Endothelial cell of umbilical vein (primary cell): ENCODE results near the gene MCHR1. TPM values are rescaled to one million over a fixed set of nuclear protein-coding genes. Genes with fewer than 3 reads are reported as not detected.
A peak's percentile ranks its signal among the peaks of the same experiment; 100 is the strongest.

Experiments
- BruUV-seq: library from RNA; stranded (reverse); fragments of 400-500 nt; replicated peaks from 2 replicates; lab custom pipeline; 2021; lab: Mats Ljungman, UMichigan
- CTCF ChIA-PET: fragments of 300-600, 350-600 bp; sonication (Branson Sonifier 250); formaldehyde crosslinking; loops from one replicate; lab custom pipeline; 2021; ENCODE audit warnings: antibody characterized with exemption, inconsistent platforms; lab: Charles Lee
- POLR2A ChIA-PET: fragments of 300-600, 350-600 bp; sonication (Branson Sonifier 250); formaldehyde crosslinking; loops from one replicate; lab custom pipeline; 2021; ENCODE audit warnings: antibody characterized with exemption, inconsistent platforms; lab: Charles Lee
- DNase-seq: peaks from one replicate; pipeline ENCODE4 v3.0.0-alpha.2; 2011; ENCODE audit warnings: low read depth, low spot score
- FAIRE-seq: peaks from 2 replicates; lab custom pipeline; 2011; peaks lifted over from hg19 to GRCh38; lab: Jason Lieb, UNC
- H2AFZ ChIP-seq: 2 replicates; pipeline ENCODE4 v1.6.0; 2012; ENCODE audit warnings: low read depth, low read length, control low read depth, inconsistent platforms
- H3K27ac ChIP-seq: 2 replicates; pipeline ENCODE4 v1.5.1; 2011; ENCODE audit warnings: low read depth, mild to moderate bottlenecking, control low read depth, low read length, moderate library complexity; ENCODE audit not compliant: insufficient read depth
- H3K27me3 ChIP-seq, 2 experiments: 2 replicates each; pipeline versions ENCODE4 v1.6.0 to v1.6.1; 2011; ENCODE audit warnings: low read length in 2 of 2, mixed read lengths in 1 of 2; ENCODE audit not compliant: control insufficient read depth in 2 of 2, insufficient read depth in 2 of 2
- H3K36me3 ChIP-seq, 2 experiments: 2 replicates in 1 of 2; 3 replicates in 1 of 2; pipeline ENCODE4 v1.5.1; 2011; ENCODE audit warnings: low read length in 2 of 2, mild to moderate bottlenecking in 1 of 2, moderate library complexity in 1 of 2; ENCODE audit not compliant: control insufficient read depth in 2 of 2, insufficient read depth in 2 of 2; ENCODE audit errors: extremely low read depth in 1 of 2
- H3K4me1 ChIP-seq: 3 replicates; pipeline ENCODE4 v1.5.1; 2011; ENCODE audit warnings: mild to moderate bottlenecking, low read length; ENCODE audit not compliant: control insufficient read depth, insufficient read depth; ENCODE audit errors: extremely low read depth
- H3K4me2 ChIP-seq: 2 replicates; pipeline ENCODE4 v1.6.1; 2011; ENCODE audit warnings: low read length, control low read depth, mixed read lengths; ENCODE audit not compliant: insufficient read depth
- H3K4me3 ChIP-seq, 3 experiments: fragments of 200-600 bp in 1 of 3; sonication (generic), shearing (Covaris generic) in 1 of 3; replicated peaks in 1 of 3; 2 replicates each; pipeline ENCODE4 v1.5.1; 2011 to 2016; ENCODE audit warnings: control low read depth in 3 of 3, low read length in 3 of 3, mild to moderate bottlenecking in 2 of 3, inconsistent platforms in 1 of 3, low read depth in 1 of 3, moderate library complexity in 1 of 3; ENCODE audit not compliant: insufficient read depth in 1 of 3
- H3K79me2 ChIP-seq: 2 replicates; pipeline ENCODE4 v1.6.0; 2012; ENCODE audit warnings: low read length, inconsistent platforms; ENCODE audit not compliant: control insufficient read depth, insufficient read depth
- H3K9ac ChIP-seq: replicated peaks from 2 replicates; pipeline ENCODE3; 2011; ENCODE audit warnings: low read length, control low read depth; ENCODE audit not compliant: insufficient read depth; ENCODE audit errors: extremely low read depth
- H3K9me1 ChIP-seq: replicated peaks from 3 replicates; pipeline ENCODE4 v1.6.0; 2011; ENCODE audit warnings: mild to moderate bottlenecking, low read length; ENCODE audit not compliant: control insufficient read depth, insufficient read depth; ENCODE audit errors: extremely low read depth
- H3K9me3 ChIP-seq: replicated peaks from 2 replicates; pipeline ENCODE4 v1.5.1; 2012; ENCODE audit warnings: low read length, inconsistent platforms; ENCODE audit not compliant: control insufficient read depth, insufficient read depth
- H4K20me1 ChIP-seq: replicated peaks from 2 replicates; pipeline ENCODE3; 2011; ENCODE audit warnings: mild to moderate bottlenecking, low read length; ENCODE audit not compliant: control insufficient read depth, insufficient read depth; ENCODE audit errors: extremely low read depth
- EZH2 ChIP-seq: IDR thresholded peaks from 2 replicates; pipeline ENCODE4 v1.6.1; 2012; ENCODE audit warnings: borderline replicate concordance, low read depth, mild to moderate bottlenecking, moderate library complexity, low read length, inconsistent platforms; ENCODE audit not compliant: severe bottlenecking
- FOS ChIP-seq: IDR thresholded peaks from 2 replicates; pipeline ENCODE4 v1.6.1; 2011; ENCODE audit warnings: mild to moderate bottlenecking, low read length, moderate library complexity, borderline replicate concordance; ENCODE audit not compliant: insufficient read depth
- GATA2 ChIP-seq: IDR thresholded peaks from 2 replicates; pipeline ENCODE4 v1.7.0; 2011; ENCODE audit warnings: low read depth, mild to moderate bottlenecking, moderate library complexity, mixed read lengths, low read length; ENCODE audit not compliant: insufficient read length, insufficient read depth
- JUN ChIP-seq: IDR thresholded peaks from 2 replicates; pipeline ENCODE4 v1.6.1; 2011; ENCODE audit warnings: borderline replicate concordance, low read depth; ENCODE audit not compliant: insufficient read length, insufficient read depth
- MAX ChIP-seq: IDR thresholded peaks from 2 replicates; pipeline ENCODE4 v1.6.1; 2011; ENCODE audit not compliant: insufficient read depth, insufficient read length
- MYC ChIP-seq: IDR thresholded peaks from one replicate; pipeline ENCODE4 v1.6.1; 2011; ENCODE audit warnings: mild to moderate bottlenecking, low read depth, low read length
- POLR2A ChIP-seq: IDR thresholded peaks from 2 replicates; pipeline ENCODE4 v1.6.1; 2012; ENCODE audit warnings: low read depth, mild to moderate bottlenecking, control low read depth, low read length
- dilution Hi-C: fragments of 300-500 bp; cut with MboI; formaldehyde crosslinking; loops from one replicate; pipeline ENCODE4 v1.15.0; 2019; ENCODE audit warnings: low sequenced_read_pairs; ENCODE audit not compliant: extremely low pct_ligation_motif_present
- intact Hi-C: fragments of 100-400 bp; cut with micrococcal nuclease; formaldehyde crosslinking; loops from one replicate; pipeline ENCODE4 v1.10.0; 2022
- polyA plus RNA-seq, 4 experiments: library from polyadenylated mRNA; depleted of rRNA in 3 of 4; stranded (reverse) in 3 of 4; unstranded in 1 of 4; fragments of >200 nt; gene quantifications; 2 replicates each; pipeline versions ENCODE4 v1.2.1 to v1.2.3, GENCODE V29; 2011 to 2012; ENCODE audit warnings: missing spikeins in 1 of 4
- total RNA-seq: library from RNA; stranded (reverse); gene quantifications from 2 replicates; pipeline ENCODE4 v1.2.3, GENCODE V29; 2021
- TF ChIP-seq, protein P1 (sequence below), 2 donors: IDR thresholded peaks; 1 replicate in 1 of 2; 2 replicates in 1 of 2; pipeline ENCODE4 v1.5.1; 2011; ENCODE audit warnings: low read length in 2 of 2, mild to moderate bottlenecking in 2 of 2, moderate library complexity in 2 of 2, control low read depth in 1 of 2, inconsistent platforms in 1 of 2, low read depth in 1 of 2; ENCODE audit not compliant: insufficient read depth in 1 of 2; ENCODE audit errors: extremely low read depth in 1 of 2

The MCHR1 gene
- total and polyA plus RNA-seq, 2 donors (not counting 3 experiments of a cell fraction or from before 2014, with no cell fraction given): not detected

GRCh38 chr22:40635940-40636379 is 43.3 kb upstream of the MCHR1 start:
- ChIA-PET CTCF (interaction anchor here (1.2 to 4.9 kb wide), 4 partner anchors 11 to 199 kb away, joined by 3 to 29 read pairs (median 12); no protein-coding TSS in a partner anchor), POLR2A (interaction anchor here (1.0 kb wide), 1 partner anchor 199 kb away, joined by 4 read pairs; no protein-coding TSS in a partner anchor)
- DNase-seq (peak; percentile 32), FAIRE-seq (no peak)
- Histone ChIP-seq H3K9ac (peak overlapping the region; percentile 81), H3K4me2 (peak overlapping the region; percentile 94), H3K27me3 (no peaks in the 10 kb centered on the region), H4K20me1 (peaks cover 3% of the 10 kb centered on the region), H3K9me1 (no peaks in the 10 kb centered on the region), H3K9me3 (no peaks in the 10 kb centered on the region), H2AFZ (peak overlapping the region; percentile 61), H3K4me3 (peak overlapping the region; percentile 72 to 88 (median 87)), H3K4me1 (peaks cover 21% of the 10 kb centered on the region), H3K27ac (peak overlapping the region; percentile 56), H3K79me2 (peaks cover 50% of the 10 kb centered on the region), H3K36me3 (no peaks in the 10 kb centered on the region)
- dilution Hi-C loops: no loop called here
- BruUV-seq: no TSS peak
- intact Hi-C loops: loop anchor here (2.0 to 5.0 kb wide), 2 partner anchors 111 to 459 kb away; partner anchors contain the start of gene TNRC6B
- TF ChIP-seq GATA2: no peak
- TF ChIP-seq MYC: no peak
- no peak for TF ChIP-seq MAX
- TF ChIP-seq POLR2A: no peak
- no peak for TF ChIP-seq JUN
- no peak for TF ChIP-seq EZH2
- TF ChIP-seq, protein P1, sequence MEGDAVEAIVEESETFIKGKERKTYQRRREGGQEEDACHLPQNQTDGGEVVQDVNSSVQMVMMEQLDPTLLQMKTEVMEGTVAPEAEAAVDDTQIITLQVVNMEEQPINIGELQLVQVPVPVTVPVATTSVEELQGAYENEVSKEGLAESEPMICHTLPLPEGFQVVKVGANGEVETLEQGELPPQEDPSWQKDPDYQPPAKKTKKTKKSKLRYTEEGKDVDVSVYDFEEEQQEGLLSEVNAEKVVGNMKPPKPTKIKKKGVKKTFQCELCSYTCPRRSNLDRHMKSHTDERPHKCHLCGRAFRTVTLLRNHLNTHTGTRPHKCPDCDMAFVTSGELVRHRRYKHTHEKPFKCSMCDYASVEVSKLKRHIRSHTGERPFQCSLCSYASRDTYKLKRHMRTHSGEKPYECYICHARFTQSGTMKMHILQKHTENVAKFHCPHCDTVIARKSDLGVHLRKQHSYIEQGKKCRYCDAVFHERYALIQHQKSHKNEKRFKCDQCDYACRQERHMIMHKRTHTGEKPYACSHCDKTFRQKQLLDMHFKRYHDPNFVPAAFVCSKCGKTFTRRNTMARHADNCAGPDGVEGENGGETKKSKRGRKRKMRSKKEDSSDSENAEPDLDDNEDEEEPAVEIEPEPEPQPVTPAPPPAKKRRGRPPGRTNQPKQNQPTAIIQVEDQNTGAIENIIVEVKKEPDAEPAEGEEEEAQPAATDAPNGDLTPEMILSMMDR (IDR thresholded peaks at IDR 0.05; ENCODE audit: extremely low read depth in 1 of 2, insufficient read depth in 1 of 2, low read depth in 1 of 2, low read length in 2 of 2): no peak
- TF ChIP-seq FOS: no peak
